ENCODE results near the gene RASD1.

RASD1 gene

DNA sequence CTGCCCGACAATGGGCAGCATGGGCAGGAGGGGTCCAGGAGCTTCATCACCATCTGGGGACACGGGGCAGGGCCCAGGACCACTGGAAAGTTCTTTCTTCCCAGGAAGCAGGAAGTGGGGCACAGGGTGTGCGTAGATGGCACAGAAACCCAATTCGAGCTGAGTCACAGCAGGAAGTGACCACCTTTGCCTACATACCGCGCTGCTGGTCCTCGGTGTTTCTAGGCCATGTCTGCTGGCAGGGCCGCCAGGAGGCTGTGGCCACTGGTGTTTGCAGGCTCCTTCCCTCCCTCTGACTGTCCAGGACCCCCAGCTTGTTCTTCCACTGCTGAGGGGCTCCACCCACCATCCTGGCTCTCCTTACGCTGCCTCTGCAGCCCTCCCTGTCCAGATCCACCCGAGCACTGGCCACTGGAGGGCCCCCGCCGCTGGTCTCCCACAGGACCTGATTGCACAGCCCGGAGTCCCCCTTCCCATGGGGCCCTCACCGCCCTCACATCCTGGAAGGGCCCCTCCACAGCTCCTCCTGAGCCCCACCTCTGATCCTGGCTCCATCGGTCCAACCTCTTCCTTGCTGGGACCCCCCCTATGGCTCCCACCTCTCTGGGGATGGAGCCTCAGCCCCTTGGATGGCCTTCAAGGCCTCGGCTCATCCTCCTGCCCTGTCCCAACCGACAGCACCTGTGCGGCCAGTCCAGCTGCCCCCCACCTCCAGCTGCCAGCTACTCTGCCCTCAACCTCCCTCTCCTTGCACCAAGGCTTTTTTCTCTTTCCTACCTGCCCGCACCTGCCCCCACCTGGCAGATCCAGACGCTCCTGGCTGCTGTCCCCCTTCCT is 14.5 kb upstream of the RASD1 start:
- no peak for DNase-seq (ENCODE audit: low read depth in 2 of 2)

DNA sequence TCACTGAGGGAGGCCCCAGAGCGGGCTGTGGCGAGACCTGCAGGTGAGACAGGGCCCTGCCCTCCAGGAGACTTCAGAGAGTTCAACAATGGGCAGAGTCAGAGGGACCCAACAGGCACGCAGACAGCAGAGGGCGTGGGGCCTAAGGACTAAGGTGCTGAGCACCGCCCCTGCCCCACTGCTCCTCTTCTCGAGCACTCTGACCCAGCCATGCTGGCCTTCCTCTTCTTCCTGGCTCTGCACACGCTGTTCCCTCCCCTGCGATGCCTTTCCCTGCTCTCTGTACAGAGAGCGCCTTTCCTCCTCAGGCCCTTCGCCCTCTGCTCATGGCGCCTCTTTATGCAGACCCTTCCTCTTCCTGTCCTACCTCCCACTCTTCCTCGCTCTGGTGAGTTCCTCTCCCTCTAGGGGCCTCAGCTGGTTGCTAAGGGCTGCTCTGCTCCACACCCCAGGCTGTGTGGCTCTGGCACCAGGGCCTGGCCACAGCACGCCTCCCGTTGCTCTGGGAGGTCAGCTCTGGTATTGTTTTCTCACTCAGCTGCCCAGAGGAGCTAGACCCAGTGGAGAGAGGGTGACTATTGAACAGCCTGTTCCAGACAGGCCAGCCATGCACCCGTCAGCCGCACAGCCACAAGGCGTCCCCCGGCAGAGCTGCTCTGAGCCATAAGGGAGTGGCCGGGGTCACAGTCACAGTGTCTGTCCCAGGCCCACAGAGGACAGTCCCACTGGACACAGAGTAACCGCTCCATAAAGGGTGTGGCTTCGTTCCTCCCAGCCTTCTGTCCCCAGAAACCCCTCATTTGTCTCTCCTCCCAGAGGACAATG is 13.6 kb upstream of the RASD1 start:
- DNase-seq (ENCODE audit: low read depth in 2 of 2) = no peak

DNA sequence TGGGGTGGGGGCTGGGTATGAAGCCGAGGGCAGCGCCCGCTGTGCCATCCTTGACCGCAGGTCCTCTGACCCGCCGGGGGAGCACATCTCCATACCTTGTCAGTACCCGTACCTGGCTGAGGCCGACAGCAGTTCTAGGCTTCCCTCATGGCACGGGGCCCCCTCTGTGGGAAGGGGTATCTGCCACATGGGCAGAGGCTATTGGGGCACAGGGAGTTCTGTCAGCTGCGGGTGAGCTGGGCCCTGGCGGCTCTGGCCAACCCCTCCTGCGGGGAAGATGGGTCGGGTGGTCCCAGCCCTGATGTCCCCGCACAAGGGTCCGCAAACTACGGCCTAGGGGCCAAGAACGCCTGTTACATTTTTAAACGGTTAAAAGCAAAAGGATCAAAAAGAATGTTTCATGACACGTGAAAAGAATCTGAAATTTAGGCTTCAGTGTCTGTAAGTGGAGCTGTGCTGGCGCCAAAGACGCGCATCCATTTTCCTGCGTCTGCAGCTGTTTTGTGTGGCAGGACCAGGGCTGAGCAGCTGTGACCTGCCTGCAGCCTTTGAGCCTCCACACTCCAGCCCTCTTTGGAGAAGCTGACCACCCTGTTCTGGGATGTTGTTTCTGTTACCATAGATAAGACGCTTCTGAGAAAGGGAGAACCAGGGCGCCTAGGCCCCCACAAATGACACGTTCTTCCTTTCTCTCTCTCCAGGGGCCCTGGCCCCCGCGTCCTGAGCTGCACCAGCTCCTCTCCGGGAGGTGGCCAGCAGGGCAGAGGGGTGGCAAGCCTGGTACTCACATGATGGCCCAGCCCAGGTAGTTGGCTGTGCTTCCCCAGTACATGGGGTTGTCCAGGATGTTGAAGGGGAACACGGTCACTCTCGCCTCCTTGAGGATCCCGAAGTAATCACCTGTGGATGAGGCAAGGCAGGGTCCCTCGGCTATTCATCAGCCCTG is 12.7 kb upstream of the RASD1 start:
- no peak for DNase-seq (ENCODE audit: low read depth in 2 of 2)

DNA sequence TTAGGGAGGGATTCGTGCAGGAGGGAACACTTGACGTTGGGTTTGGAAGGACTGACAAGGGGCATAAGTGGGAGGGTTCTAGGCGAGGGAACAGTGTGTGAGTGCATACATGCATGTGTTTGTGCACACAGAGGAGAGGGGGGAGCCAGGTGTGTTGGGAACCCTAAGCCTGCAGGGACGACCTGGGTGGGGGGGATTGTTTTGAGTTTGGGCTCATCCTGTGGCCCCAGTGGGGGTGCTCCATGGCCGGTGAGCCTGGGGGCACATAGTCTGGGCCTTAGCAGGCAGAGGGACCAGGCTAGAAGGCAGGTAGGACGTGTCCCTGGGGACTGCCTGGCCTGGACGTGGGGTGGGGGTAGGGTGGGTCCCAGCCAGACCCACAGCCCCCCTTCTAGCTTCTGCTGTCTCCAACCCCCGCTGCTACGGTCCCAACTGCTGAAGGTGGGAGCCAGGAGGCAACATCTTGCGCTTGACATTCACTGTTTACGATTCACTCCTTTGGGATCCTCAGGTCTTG is 11.9 kb upstream of the RASD1 start:
- no peak for DNase-seq (ENCODE audit: low read depth in 2 of 2)

DNA sequence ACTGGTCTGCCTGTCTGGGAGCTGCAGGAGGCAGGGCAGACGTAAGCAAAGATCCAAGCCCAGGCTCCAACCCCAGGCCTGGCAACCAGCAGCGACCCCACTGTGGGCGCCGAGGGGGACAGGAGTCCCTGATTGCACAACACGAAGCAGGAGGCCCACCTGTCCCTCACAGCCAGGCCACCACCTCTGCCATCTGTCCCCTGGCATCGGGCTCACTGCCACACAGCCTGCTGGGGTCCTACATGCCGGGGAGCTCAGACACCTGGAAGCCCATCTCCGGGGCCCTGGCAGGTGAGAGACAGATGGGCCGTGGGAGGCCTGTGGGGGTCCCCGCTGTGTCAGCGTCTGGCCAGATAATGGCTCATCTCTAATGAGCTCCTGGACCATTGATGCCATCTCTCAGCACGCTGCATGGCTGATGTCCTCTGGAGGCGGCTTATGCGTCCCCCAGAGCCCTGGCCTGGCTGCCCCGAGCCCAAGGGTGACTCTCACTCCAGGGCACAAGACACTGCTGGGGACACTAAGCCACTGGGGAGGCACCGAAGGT is 11.3 kb upstream of the RASD1 start:
- DNase-seq (ENCODE audit: low read depth in 2 of 2) = no peak

DNA sequence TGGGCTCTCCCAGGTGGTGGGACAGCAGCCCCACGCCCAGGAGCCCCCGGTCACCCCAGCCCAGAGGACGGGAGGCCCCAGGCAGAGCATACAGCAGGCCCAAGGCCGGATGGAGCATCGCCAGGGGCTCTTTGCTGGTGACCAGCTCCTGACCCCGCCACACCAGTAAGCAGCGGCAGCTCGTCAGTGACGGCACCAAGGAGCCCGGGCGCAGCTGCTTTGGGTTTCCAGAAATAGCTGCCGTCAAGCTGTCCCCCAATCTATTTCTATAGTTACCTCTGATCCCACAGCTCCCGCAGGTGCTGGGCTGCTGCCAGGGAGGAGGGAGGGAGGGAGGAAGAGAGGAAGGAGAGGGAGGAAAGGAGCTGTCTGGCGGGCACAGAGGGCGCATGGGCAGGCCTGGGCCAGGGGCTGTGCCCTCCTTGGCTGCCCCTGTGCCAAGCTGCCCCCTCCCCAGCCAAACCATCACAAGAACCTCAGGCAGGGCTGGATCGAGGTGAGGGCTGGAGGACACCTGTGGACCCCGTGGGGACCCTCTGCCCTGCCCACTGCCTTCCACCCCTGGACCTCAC is 10.8 kb upstream of the RASD1 start:
- no peak for DNase-seq (ENCODE audit: low read depth in 2 of 2)

DNA sequence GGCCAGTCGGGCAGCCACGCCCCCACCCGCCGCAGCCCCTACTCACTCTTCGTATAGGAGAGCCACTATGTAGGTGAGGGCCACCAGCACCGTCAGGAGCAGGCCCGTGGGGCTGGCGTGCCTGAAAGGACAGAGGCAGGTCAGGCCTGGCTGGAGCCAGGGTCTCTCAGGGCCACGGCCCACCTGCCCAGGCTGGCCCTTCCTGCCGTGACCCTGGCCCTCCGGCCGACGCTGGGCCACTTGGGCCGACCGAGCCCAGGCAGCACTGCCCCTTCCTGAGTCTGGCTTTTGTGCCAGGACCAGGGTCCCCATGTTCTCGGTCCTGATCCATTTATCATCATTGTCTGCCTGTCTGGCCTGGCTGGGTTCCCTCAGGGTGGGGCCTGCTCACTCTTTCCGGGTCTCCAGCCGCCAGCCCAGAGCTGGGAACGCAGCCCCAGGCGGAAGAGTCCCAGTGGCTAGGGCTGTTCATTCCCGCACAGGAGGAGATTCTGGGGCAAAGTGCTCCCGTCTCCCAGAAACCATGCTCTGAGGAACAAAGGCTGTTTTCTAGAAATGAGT is 10.1 kb upstream of the RASD1 start:
- no peak for DNase-seq (ENCODE audit: low read depth in 2 of 2)

DNA sequence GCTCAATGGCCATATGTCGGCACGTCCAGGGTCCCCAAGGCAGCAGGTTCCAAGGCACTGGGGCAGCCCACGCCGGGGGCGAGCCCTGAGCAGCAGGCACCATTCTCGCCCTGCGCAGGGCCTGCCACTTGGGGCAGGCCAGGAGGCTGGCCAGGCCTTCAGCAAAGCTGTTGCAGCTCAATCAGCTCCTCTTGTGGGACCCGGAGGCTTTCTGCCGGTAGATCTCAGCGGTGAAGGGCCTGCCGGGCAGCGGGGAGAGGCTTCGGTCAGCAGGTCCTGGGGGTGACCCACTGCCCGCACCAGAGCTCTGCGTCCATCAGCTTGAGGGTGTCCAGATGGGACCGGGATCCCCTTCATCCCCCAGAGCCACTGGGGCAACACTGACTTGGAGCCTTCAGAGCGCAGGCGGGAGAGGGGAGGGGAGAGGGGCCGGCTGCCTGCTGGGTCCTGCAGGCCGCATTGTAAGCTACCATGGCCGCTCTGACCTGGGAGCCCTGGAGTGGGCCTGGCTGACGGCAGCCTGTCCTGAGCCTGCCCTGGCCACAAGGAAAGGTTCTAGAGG is 9.5 kb upstream of the RASD1 start:
- no peak for DNase-seq (ENCODE audit: low read depth in 2 of 2)

DNA sequence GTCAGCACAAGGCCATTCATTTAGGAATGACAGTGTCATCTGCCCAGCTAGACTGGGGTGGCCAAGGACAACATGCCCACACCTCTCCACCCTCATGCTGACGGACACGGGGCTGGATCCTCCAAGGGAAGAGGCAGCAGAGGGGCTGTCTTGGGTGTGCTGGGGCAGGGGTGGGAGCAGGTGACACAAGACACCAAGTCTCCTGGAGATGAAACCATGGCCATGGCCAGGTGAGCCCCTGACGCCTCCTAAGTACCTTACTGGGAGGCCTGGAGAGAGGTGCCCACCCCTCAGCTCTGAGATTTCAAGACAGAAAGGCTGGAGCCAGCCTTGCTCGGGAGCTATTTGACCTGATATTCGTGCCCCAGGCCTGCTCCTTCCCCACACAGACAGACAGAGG is 9.0 kb upstream of the RASD1 start:
- DNase-seq (ENCODE audit: low read depth in 2 of 2) = no peak

DNA sequence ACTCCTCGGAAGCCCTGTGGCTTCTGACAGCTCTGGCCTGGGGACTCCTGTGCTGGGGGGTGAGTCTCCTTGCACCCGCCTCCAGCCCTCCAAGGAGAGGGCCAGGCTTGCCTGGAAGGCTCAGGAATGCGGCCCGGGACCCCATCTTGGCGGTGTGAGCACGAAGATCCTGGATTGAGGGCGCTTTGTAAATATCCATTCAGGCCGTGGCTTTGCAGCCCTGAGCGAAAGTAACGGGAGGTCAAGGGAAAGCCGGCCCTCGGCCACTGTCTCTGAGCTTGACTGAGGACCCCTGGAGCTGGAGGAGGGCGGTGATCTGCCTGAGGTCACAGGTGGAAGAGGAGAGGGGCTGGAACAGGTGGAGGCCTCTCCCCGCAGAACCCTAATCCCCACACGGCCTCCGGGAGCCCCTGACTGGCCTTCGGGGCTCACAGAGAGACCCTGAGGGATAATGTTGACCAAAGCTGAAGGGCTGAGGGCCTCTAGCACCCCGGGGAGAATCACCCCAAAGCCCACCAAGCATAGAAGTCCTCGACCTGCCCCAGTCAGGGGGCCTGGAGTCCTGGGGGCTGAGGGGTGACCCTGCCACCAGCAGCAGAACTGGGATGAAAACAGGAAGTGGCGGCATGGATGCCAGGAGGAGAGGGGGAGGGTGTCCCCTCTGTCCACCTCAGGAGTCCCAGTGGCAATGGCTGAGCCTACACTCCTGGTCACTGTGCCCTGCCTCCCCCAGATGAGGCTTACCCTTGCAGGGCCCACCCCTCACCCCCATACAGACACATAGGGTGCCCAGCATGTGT is 8.3 kb upstream of the RASD1 start:
- DNase-seq (ENCODE audit: low read depth in 2 of 2) = no peak

DNA sequence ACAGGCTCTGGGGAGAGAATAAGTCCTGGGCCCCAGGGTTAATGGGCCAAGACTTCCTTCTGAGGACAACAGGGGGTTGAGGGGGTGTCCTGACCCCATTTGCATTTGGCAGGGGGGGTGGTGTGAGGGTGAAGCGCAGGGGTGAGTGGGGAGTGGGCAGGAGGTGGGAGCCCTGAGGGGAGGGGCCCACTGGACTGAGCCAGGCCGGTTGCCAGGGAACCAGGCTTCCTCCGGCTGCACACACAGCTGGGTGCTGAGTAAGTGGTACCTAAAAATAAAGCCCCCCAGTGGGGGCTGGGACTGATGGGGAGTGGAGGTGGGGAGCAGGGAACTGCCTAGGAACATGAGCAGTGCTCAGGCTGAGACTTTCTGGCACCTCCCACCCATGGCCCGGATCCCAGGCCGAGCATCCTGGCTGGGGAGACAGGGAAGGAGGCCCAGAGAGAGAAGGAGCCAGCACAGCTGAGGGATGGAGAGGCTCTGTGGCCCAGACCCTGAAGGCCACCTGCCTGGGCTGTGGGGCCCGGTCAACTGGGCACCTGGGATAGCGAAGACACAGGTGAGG is 7.5 kb upstream of the RASD1 start:
- DNase-seq (ENCODE audit: low read depth in 2 of 2) = no peak

DNA sequence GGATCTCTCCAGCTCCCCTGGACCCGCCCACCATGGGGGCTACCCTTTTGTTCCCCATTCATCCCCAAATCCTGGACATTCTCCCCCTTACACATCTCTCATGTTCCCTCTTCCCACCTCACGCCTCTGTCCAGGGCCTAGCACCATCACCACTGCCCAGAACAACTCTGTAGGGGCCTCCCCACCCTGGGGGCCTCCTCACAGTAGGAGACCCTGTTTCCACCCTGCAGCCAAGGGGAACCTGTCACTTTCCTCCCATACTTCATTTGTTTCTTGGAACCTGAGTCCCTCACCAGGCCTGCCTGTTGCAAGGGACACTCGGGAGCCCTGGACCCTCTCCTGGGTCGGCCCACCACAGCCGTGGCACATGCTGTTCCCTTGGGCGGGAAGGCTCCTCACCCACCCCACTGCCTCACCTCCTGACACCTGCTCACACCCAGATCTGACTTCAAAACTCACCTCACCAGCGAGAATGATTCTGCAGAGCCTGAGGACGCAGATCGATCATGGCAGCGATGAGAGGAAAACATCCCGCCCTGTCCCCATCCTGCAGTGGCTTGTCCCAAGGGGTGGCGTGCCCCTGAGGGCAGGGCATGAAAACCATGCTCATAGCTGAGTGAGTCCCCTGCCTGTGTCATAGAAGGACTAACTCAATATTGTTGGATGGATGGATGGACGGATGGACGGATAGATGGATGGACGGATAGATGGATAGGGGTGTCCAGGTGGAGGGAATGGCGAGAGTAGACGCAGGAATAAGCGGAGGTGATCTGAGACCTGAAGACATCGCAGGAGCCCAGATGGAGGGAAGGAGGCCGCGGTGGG is 6.8 kb upstream of the RASD1 start:
- DNase-seq (ENCODE audit: low read depth in 2 of 2) = no peak

DNA sequence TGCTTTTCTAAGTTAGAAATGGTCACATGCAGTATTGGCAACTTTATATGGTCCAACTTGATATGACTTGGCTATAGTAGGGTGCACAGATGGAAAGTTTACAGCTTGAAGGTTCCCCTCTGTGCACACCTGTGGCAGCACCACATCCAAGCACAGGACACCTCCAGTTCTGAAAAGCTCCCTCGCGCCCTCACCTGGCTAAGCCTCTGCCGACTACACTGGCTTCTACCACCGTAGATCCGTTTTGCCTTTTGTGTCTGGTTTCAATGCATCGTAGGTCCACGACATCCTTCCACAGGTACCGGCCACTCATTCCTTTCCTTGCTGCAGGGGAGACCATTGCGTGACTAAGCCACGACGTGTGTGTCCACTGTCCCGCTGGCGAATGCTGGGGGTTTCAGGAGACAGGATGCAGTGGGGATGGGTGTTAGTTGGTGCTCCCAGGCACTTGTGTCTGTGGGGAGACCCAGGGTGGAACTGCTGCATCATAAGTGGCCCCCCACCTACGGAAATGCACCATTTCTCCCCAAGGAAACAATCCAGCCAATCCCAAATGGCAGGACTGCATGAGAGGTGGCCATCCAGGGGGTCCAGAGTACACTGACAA is 4.9 kb upstream of the RASD1 start:
- DNase-seq (ENCODE audit: low read depth in 2 of 2) = no peak

DNA sequence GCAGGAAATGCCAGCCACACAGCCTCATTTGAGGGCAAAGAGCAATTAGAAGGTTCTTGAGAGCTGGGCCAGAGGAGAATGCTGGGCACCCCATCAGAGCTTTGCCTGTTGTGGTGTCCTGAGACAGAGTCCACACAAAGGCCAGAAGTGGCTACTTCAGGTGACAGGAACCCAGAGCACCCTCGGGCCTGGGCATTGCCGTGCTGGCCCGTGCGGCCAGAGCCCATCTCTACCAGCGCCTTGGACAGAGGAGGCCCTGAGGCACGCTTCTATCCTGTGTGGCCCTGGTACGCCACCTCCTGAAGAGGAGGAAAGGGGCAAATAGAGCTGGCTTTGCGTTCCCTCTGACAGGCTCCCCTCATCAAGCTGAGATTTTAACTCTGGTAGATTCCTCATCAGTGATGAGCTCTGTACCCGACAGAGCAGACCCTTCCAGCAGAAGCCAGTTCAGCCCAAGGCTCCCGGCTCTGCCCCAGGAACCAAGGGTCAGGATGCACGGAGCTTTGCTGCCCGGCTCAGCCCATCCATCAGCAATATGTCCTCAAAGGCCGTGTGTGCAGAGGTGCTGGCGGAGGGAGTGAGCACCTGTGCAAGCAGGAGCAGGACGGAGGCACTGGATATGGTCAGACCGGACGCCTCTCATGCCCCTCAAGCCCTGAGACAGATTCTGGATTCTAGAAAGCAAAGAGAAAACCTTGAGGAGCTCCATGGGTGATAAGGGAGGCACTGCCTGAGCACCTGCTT is 3.4 kb upstream of the RASD1 start:
- DNase-seq (ENCODE audit: low read depth in 2 of 2) = no peak

DNA sequence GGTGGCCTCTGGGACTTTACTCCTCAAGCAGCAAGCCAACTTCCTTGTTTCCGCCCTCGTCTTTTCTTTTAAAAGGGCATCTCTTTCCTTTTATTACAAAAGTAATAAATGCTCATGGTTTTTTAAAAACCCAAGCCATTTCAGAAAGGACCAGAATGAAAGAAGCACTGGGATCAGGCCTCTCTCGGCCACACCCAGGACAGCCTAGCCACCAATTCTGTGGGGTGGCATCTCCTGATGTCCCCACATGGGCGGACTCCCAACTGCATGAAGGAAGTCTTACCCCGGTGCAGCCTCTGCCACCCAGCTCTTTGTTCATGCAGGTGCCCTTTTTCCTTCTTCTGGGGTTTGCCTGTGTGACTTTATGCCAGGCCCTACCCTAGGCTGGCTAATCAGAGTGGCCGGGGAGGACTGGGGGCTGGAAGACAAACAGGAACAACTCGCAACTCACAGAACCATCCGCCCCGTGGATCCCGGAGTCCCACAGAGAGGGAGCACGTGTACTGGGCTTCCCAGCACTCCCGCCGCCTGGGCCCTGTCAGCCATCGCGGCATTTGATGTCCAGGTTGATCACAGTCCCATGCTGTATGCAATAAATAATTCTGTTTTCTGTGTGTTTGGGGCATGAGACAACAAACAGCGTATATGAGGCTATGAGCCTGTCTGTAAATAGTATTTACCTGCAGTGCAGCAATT is 2.6 kb upstream of the RASD1 start:
- DNase-seq (ENCODE audit: low read depth in 2 of 2) = no peak

DNA sequence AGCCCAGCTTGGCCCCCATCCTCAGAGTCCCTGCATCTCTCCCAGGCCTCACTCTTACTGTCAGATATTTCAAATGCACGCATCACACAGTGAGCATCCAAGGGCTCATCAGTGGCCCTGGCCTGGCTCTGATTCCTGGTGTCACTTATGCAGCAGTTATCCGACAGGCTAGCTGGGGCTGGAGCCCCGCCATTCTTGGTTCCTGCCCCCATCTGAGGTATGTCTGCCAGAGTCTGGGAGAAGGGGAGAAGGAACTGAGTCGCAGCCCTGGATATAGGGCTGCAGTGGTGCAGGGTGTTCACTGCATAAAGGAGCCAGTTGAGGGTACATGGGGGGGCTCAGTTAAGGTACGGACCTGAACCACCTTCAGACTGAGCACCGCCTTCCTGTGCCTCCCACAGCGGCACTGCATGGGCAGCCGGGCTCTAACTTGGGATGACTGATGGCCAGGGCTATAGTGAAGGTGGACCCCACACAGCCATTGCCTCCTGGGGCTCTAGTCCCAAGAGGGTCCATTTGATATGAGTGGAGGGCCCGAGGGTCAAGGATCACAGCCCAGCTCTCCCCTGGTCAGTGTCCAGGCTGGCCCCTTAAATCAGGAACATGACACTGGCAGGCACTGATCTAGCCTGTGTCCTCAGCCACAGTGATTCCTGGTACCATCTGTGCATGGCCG is 1.8 kb upstream of the RASD1 start:
- DNase-seq (ENCODE audit: low read depth in 2 of 2) = no peak

All from stimulated activated CD4-positive, alpha-beta T cell treated with anti-CD3 and anti-CD28 coated beads, Interleukin-4, amount 100 ng/mL, for 48 hours (primary cell).